Measurements from ENCODE around the gene CYP3A4.

The CYP3A4 gene

GRCh38 chr7:99733448-99733847, 50.5 kb downstream of the CYP3A4 start:
- Histone ChIP-seq H3K79me2 (ENCODE audit: low read length) (no peaks in the 10 kb centered on the region), H3F3A (ENCODE audit: insufficient read depth, low read length) (no peaks in the 10 kb centered on the region), H4K20me1 (ENCODE audit: insufficient read depth, low read length) (no peaks in the 10 kb centered on the region), H3K9ac (ENCODE audit: low read length) (no peak overlapping the region), H3K4me2 (ENCODE audit: low read depth, low read length) (no peak overlapping the region), H3K4me3 (ENCODE audit: low read length) (no peak overlapping the region), H3K4me1 (ENCODE audit: low read length) (no peaks in the 10 kb centered on the region), H2AFZ (ENCODE audit: low read length) (no peak overlapping the region), H3K9me2 (replicated peaks; ENCODE audit: insufficient read depth, low read length) (no peaks in the 10 kb centered on the region), H3K27me3 (replicated peaks; ENCODE audit: insufficient read depth, low read length) (no peaks in the 10 kb centered on the region), H3K36me3 (replicated peaks; ENCODE audit: insufficient read depth, low read length) (no peaks in the 10 kb centered on the region), H3K9me3 (replicated peaks; ENCODE audit: insufficient read depth, low read length) (no peaks in the 10 kb centered on the region), H3K27ac (ENCODE audit: low read length) (no peak overlapping the region)
- DNase-seq = no peak
- TF ChIP-seq, protein P1, sequence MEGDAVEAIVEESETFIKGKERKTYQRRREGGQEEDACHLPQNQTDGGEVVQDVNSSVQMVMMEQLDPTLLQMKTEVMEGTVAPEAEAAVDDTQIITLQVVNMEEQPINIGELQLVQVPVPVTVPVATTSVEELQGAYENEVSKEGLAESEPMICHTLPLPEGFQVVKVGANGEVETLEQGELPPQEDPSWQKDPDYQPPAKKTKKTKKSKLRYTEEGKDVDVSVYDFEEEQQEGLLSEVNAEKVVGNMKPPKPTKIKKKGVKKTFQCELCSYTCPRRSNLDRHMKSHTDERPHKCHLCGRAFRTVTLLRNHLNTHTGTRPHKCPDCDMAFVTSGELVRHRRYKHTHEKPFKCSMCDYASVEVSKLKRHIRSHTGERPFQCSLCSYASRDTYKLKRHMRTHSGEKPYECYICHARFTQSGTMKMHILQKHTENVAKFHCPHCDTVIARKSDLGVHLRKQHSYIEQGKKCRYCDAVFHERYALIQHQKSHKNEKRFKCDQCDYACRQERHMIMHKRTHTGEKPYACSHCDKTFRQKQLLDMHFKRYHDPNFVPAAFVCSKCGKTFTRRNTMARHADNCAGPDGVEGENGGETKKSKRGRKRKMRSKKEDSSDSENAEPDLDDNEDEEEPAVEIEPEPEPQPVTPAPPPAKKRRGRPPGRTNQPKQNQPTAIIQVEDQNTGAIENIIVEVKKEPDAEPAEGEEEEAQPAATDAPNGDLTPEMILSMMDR (IDR thresholded peaks at IDR 0.05; ENCODE audit: low read length) = peak; percentile 38
- no peak for TF ChIP-seq EZH2 (optimal IDR thresholded peaks at IDR 0.05; ENCODE audit: low read depth, low read length)

DNA sequence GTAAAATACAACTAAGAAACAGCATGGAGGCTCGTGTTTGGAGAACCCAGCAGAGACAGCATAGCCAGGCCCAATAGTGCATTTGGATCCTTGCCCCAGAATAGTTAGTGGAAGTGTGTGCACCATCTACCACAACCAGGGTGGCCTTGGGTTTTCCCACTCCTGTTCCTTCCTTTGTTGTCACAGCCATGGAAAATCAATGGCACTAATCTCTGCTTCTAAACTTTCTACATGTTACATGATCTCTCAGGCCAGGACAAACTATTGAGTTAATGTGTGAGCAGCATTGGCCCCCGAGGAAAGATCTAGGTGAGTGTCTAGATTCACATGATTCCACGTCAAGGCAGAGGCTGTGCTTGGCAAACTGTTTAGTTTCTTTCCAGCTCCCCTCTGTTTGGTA, 51.0 kb downstream of the CYP3A4 start:
- no peak overlapping the region for H3K9ac ChIP-seq (ENCODE audit: low read length)
- no peak overlapping the region for H2AFZ ChIP-seq (ENCODE audit: low read length)
- no peaks in the 10 kb centered on the region for H3K36me3 ChIP-seq (replicated peaks; ENCODE audit: insufficient read depth, low read length)
- no peaks in the 10 kb centered on the region for H3K9me3 ChIP-seq (replicated peaks; ENCODE audit: insufficient read depth, low read length)
- TF ChIP-seq, protein P1 (IDR thresholded peaks at IDR 0.05; ENCODE audit: low read length) = no peak
- TF ChIP-seq EZH2 (optimal IDR thresholded peaks at IDR 0.05; ENCODE audit: low read depth, low read length) (no peak), EZH2phosphoT487 (IDR thresholded peaks at IDR 0.05; ENCODE audit: low read length) (no peak)
- no peak overlapping the region for H3K27ac ChIP-seq (ENCODE audit: low read length)
- H3K4me3 ChIP-seq (ENCODE audit: low read length) = no peak overlapping the region
- H3K79me2 ChIP-seq (ENCODE audit: low read length) = no peaks in the 10 kb centered on the region
- no peak for DNase-seq
- H3K9me2 ChIP-seq (replicated peaks; ENCODE audit: insufficient read depth, low read length) = no peaks in the 10 kb centered on the region
- H4K20me1 ChIP-seq (ENCODE audit: insufficient read depth, low read length) = no peaks in the 10 kb centered on the region
- H3K4me1 ChIP-seq (ENCODE audit: low read length) = no peaks in the 10 kb centered on the region
- H3F3A ChIP-seq (ENCODE audit: insufficient read depth, low read length) = no peaks in the 10 kb centered on the region
- H3K27me3 ChIP-seq (replicated peaks; ENCODE audit: insufficient read depth, low read length) = no peaks in the 10 kb centered on the region
- no peak overlapping the region for H3K4me2 ChIP-seq (ENCODE audit: low read depth, low read length)

DNA sequence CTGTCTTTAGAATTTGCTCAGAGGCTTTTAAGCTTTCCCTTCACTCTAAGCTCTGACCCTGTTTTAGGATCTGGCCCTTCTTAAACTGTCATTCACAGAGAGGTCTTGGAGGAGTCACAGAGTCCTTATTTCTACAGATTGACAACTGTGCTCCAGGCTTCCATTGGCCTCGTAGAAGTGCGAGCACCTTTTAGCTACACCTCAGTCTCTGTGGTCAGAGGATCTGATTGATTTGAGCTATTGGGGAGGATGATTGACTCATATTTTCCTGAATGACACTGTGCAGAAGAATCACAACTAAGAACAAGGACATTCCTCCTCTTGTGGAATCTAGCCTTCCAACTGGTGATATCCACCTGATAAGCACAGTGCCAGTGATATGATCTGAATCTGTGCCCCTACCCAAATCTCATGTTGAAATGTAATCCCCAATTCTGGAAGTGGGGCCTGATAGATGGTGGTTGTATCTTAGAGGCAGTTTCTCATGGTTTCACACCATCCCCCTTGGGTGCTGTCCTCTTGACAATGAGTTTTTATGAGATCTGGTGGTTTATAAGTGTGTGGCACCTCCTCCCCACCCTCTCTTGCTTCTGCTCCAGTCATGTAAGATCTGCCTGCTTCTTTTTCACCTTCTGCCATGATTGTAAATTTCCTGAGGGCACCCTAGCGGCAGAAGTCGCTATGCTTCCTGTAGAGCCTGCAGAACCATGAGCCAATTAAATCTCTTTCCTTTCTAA, 52.2 kb downstream of the CYP3A4 start:
- H3K79me2 ChIP-seq (ENCODE audit: low read length) = no peaks in the 10 kb centered on the region
- H3K4me1 ChIP-seq (ENCODE audit: low read length) = no peaks in the 10 kb centered on the region
- TF ChIP-seq EZH2 (optimal IDR thresholded peaks at IDR 0.05; ENCODE audit: low read depth, low read length) (no peak), EZH2phosphoT487 (IDR thresholded peaks at IDR 0.05; ENCODE audit: low read length) (no peak)
- TF ChIP-seq, protein P1 (IDR thresholded peaks at IDR 0.05; ENCODE audit: low read length) = no peak
- H3K36me3 ChIP-seq (replicated peaks; ENCODE audit: insufficient read depth, low read length) = no peaks in the 10 kb centered on the region
- H3F3A ChIP-seq (ENCODE audit: insufficient read depth, low read length) = no peaks in the 10 kb centered on the region
- no peaks in the 10 kb centered on the region for H3K27me3 ChIP-seq (replicated peaks; ENCODE audit: insufficient read depth, low read length)
- H3K9ac ChIP-seq (ENCODE audit: low read length) = no peak overlapping the region
- H4K20me1 ChIP-seq (ENCODE audit: insufficient read depth, low read length) = no peaks in the 10 kb centered on the region
- DNase-seq = no peak
- H2AFZ ChIP-seq (ENCODE audit: low read length) = no peak overlapping the region
- no peak overlapping the region for H3K4me3 ChIP-seq (ENCODE audit: low read length)
- H3K4me2 ChIP-seq (ENCODE audit: low read depth, low read length) = no peak overlapping the region
- no peaks in the 10 kb centered on the region for H3K9me3 ChIP-seq (replicated peaks; ENCODE audit: insufficient read depth, low read length)
- no peaks in the 10 kb centered on the region for H3K9me2 ChIP-seq (replicated peaks; ENCODE audit: insufficient read depth, low read length)
- no peak overlapping the region for H3K27ac ChIP-seq (ENCODE audit: low read length)
